Measurements from ENCODE around the gene IQSEC1. TPM values are rescaled to one million over a fixed set of nuclear protein-coding genes. Genes with fewer than 3 reads are reported as not detected.
"Not testable (repeated sequence)": the region's sequence is repeated elsewhere in the genome, so short reads cannot be mapped to it uniquely, and the experiment has no call there.

The IQSEC1 gene
- total RNA-seq, 2 donors from 2014 or later: 58.2 to 94.2 TPM

DNA sequence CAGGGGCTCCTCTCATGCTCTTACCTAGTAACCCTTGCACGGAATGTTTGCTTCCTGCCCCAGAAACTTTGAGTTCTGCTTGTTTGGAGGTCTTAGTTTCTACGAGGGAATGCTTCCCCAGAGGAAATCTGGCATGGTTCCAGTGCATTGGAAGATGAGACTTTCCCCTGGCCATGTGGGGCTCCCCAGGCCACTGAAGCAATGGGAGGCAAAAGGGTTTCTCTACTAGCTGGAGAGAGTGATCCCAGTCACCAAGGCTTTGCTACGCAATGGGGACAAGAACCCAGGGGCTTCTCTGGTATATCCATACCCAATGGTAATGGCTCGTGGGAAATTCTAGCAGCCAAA, 187.7 kb downstream of the IQSEC1 start:
- no peaks in the 10 kb centered on the region for H3K27me3 ChIP-seq (replicated peaks; ENCODE audit: insufficient read depth)
- no peak for DNase-seq (ENCODE audit: low spot score)
- H3K4me1 ChIP-seq (replicated peaks): no peaks in the 10 kb centered on the region
- H3K4me3 ChIP-seq: no peak overlapping the region
- WGBS: 83% methylated on average over 4 of the region's 4 CpGs
- TF ChIP-seq POLR2AphosphoS5 (IDR thresholded peaks at IDR 0.05): no peak
- no peak for TF ChIP-seq POLR2A (IDR thresholded peaks at IDR 0.05)
- TF ChIP-seq CTCF (IDR thresholded peaks at IDR 0.05): no peak
- H3K27ac ChIP-seq: no peak overlapping the region
- no peaks in the 10 kb centered on the region for H3K36me3 ChIP-seq
- no peaks in the 10 kb centered on the region for H3K9me3 ChIP-seq
- intact Hi-C loops (cut with DNase I): no loop called here

DNA sequence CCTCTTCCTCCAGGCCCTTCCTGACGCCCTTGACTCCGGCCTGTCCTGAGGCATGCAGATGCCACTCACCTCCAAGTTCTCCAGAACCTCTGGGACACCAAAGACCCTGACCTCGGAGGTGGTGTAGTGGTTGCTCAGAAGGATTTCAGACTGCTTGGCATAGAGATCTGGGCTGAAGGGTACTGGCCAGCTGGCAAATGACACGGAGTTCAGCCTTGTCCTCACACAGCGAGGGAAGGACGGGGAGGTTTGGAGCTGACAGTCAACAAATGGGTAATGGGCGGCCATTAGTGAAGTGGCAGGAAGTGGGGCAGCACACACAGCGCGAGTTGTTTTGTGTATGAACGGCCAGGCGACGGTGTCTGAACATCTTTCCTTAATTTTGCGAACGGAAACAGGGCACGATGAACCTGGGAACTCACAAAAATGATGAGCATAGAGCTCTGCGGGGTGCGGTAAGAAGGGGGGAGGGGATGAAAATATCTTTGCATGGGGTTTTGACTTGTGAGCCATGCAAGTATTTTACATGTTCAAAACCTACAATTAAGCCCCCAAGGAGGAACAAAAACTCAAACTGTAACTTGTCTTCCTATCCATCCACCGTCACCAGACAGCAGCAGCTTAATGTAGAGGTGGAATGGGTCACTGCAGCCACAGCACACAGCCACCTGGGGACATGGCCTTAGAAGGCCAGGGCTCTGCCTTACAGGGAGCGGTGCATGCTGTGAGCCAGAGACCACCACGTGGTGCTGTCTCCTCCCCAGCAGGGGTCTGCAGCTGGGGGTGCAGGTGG, 188.2 kb downstream of the IQSEC1 start:
- no peaks in the 10 kb centered on the region for H3K27me3 ChIP-seq (replicated peaks; ENCODE audit: insufficient read depth)
- DNase-seq (ENCODE audit: low spot score): no peak
- TF ChIP-seq POLR2AphosphoS5 (IDR thresholded peaks at IDR 0.05) (no peak), POLR2A (IDR thresholded peaks at IDR 0.05) (no peak), CTCF (IDR thresholded peaks at IDR 0.05) (no peak)
- intact Hi-C loops (cut with DNase I): no loop called here
- H3K36me3 ChIP-seq: no peaks in the 10 kb centered on the region
- H3K9me3 ChIP-seq: no peaks in the 10 kb centered on the region
- H3K4me3 ChIP-seq: no peak overlapping the region
- no peaks in the 10 kb centered on the region for H3K4me1 ChIP-seq (replicated peaks)
- H3K27ac ChIP-seq: no peak overlapping the region
- WGBS: 90% methylated on average over 20 of the region's 20 CpGs

GRCh38 chr3:12884186-12884680, 189.0 kb downstream of the IQSEC1 start:
- 39% methylated on average over 15 of the region's 15 CpGs for WGBS
- intact Hi-C loops (cut with DNase I): no loop called here
- peak; percentile 20 for DNase-seq (ENCODE audit: low spot score)
- Histone ChIP-seq H3K9me3 (no peaks in the 10 kb centered on the region), H3K36me3 (no peaks in the 10 kb centered on the region), H3K4me1 (replicated peaks) (no peaks in the 10 kb centered on the region), H3K27ac (no peak overlapping the region), H3K4me3 (no peak overlapping the region), H3K27me3 (replicated peaks; ENCODE audit: insufficient read depth) (no peaks in the 10 kb centered on the region)
- TF ChIP-seq POLR2AphosphoS5 (IDR thresholded peaks at IDR 0.05) (peak; percentile 37), POLR2A (IDR thresholded peaks at IDR 0.05) (no peak), CTCF (IDR thresholded peaks at IDR 0.05) (no peak)

- Histone ChIP-seq H3K27ac (no peak overlapping the region), H3K4me3 (no peak overlapping the region), H3K27me3 (replicated peaks; ENCODE audit: insufficient read depth) (no peaks in the 10 kb centered on the region), H3K36me3 (no peaks in the 10 kb centered on the region), H3K9me3 (no peaks in the 10 kb centered on the region), H3K4me1 (replicated peaks) (no peaks in the 10 kb centered on the region)
- no peak for DNase-seq (ENCODE audit: low spot score)
- intact Hi-C loops (cut with DNase I): no loop called here
- 94% methylated on average over 51 of the region's 62 CpGs for WGBS
- TF ChIP-seq CTCF (IDR thresholded peaks at IDR 0.05): no peak
- TF ChIP-seq POLR2AphosphoS5 (IDR thresholded peaks at IDR 0.05): no peak
- TF ChIP-seq POLR2A (IDR thresholded peaks at IDR 0.05): no peak
Observed at GRCh38 chr3:12882336-12883310, 190.6 kb downstream of the IQSEC1 start.

- WGBS: 96% methylated on average over 11 of the region's 12 CpGs
- H3K27me3 ChIP-seq (replicated peaks; ENCODE audit: insufficient read depth); DNase-seq (ENCODE audit: low spot score); intact Hi-C loops (cut with DNase I); H3K9me3 ChIP-seq; H3K4me1 ChIP-seq (replicated peaks); H3K27ac ChIP-seq; H3K36me3 ChIP-seq; H3K4me3 ChIP-seq: not testable (repeated sequence)
Observed at GRCh38 chr3:12881858-12882257, 191.4 kb downstream of the IQSEC1 start.

Measured in prostate gland (tissue), 2 donors.